GM11168 (cell line): ENCODE data around the gene PECR.
"Not testable (repeated sequence)": the region's sequence is repeated elsewhere in the genome, so short reads cannot be mapped to it uniquely, and the experiment has no call there.

Source experiments
- in situ Hi-C: fragments of 300-500 bp; cut with MboI; formaldehyde crosslinking; loops from one replicate; pipeline ENCODE4 v1.12.0; 2022; ENCODE audit warnings: low sequenced_read_pairs; ENCODE audit not compliant: unreplicated experiment

Gene PECR

DNA sequence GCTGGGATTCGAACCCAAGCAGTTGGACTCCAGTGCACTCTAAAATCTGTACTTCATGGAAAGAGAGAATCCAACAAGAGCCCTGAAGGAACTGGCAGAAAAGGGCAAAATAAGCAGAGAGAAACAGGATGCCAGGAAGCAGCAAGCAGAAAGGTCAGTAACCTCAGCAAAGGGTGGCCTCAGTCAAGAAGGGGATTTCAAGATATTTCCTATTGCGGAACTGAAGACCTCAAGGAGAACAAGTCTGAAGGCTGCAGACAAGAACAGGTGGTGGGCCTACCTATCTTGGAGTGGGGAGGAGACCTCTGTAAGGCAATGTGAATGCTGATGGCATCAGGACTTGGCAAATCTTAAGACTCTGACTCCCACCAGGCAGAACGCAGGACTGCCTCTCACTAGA lies 48.2 kb downstream of the PECR start:
- in situ Hi-C loops = no loop called here

DNA sequence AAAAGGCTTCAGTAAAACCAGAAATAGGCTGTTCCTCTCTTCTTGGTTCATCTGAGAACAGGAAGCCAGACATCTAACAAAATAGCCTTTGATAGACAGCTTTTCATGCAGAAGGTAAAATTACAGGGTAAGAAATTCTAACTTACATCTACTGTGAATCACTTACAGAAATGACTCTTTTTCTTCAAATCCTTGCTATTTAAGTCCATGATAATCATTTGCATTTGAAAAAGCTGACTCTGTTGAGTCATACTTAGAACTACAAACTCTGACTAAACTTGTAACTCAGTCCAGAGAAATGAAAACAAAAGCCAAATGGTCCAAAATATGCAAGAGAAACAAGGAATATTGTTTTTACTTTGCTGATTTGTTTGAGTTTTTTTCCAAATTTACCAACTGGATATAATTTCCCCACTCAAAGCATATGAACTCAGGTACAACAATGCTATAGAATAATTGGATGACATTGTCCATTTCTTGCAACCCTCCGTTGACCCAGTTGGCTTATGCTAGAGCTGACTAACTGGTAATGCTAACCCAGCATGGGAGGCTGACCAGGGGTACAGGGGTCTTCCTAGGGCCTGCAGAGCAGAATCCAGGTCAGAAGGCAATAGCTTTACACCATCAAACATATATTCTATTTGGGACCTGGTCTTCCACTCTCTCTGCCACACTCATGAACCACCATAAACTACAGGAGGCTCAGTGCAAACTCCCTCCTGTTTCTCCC lies 49.5 kb downstream of the PECR start:
- in situ Hi-C loops = no loop called here

DNA sequence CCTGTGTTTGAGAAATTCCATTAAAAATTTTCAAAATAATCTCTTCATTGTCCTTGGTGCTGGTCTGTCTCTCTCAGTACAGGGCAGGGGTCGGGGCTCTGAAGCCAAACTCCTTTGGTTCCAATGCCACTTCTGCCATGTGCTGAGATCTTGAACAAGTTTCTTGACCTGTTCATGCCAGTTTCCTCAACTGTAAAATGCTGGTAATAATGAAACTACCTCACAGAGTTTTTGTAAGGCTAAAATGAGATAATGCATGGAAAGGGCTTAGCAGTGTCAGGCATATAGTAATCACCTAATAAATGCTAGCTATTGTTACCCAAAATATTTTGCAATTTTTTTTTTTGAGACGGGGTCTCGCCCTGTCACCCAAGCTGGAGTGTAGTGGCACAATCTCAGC lies 51.4 kb downstream of the PECR start:
- in situ Hi-C loops = no loop called here

DNA sequence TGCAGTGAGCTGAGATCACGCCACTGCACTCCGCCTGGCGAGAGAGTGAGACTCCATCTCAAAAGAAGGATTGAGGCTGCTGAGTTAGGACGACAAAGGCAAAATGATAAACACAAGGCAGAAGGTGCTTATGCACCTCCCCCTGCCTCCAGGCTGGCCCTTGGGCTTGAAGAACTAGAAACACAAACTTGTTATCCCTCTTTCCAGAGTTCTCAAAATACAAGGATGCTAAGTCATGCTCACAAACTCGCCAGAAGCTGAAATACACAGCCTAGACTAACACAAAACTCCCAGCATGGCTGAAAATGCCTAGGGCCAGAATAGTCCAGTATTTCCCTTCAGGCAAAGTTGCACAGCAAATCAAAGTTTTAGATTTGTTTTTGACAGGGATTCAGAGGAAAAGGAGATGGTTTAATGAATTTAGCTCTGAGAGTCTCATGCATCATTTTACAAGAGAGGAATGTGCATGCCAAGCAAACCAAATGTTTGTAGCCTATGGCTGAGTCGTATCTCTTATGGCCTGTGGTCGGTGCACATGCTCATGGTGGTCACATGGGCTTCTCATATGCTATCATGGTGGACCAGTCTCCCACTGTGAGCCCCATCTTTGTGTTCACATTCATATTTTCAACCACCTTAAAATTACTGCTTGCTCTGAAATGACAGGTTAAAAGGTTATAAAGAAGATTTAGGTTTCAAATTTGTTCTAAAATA lies 52.0 kb downstream of the PECR start:
- in situ Hi-C loops = no loop called here

DNA sequence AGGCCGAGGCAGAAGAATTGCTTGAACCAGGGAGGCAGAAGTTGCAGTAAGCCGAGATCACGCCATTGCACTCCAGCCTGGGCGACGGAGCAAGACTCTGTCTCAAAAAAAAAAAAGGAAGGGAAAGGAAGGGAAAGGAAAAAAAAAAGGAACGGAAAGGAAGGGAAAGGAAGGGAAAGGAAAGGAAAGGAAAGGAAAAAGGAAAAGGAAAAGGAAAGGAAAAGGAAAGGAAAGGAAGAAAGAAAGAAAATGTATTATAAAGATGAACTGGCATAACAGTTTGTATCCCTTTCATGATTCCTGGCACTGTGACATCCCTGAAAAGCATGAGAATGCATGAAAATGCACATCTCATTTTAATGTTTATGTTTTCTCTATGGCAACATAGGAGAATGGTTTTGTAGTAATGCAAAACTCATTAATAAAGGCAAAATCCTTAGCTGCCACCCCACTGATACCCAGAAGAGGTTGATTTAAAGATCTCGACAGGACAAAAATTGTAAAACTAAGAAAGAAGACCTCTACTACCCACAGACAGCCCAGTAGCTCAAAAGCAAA lies 56.8 kb downstream of the PECR start:
- in situ Hi-C loops = loop anchor here (5.0 kb wide), 1 partner anchor 73 kb away; no protein-coding TSS in a partner anchor

DNA sequence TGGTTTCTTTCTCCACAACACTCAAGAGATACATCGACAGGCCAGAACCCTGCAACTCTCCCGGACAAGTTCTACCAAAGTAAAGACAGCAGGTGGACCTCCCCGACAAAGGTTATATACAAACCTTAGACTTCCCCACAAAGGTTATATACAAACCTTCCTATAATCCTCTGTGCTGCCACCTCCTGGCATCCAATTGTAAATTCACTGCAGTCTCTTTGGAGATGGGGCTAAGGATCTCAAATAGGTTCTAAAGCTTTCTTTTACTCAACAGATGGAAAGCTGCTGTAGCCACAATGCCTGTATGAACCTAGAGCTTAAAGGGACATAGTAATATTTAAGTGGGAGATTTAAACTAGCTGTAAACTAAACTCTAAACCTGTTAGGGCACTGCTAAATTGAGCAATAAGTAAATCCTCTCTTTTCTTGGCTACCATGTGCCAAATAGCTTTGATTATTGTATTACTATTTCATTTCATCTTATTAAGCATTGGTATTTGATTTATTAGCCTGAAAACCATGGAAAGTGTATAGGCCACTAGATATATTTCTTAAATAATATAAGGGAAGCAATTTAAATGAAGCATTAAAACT lies 58.5 kb downstream of the PECR start:
- in situ Hi-C loops = loop anchor here (5.0 kb wide), 1 partner anchor 71 kb away; no protein-coding TSS in a partner anchor

DNA sequence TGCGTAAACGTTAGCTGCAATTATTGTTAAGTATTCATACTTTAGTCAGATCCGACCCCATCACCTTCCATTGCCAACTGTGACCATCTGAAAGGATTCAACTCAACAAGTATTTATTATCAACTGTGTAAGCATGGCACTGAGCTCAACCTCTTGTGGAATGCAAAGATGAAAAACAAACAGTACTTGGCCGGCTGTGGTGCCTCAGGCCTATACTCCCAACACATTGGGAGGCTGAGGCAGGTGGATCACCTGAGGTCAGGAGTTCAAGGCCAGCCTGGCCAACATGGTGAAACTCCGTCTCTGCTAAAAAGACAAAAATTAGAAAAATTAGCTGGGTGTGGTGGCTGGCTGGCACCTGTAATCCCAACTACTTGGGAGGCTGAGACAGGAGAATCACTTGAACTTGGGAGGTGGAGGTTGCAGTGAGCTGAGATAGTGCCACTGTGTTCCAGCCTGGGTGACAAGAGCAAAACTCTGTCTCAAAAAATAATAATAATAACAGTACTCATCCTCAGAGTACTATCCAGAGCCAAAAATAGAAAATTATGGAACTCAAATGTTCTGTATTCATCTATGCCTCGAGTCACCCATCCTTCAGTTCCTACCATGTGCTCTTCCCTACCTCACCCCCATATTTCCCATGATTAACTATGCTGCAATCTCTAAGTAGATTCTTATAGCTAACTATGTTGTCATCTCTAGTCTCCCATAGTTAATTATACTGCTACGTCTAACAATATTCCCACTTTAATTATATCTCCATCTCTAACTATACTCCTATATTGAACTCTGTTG lies 59.6 kb downstream of the PECR start:
- in situ Hi-C loops = loop anchor here (5.0 kb wide), 1 partner anchor 70 kb away; no protein-coding TSS in a partner anchor

DNA sequence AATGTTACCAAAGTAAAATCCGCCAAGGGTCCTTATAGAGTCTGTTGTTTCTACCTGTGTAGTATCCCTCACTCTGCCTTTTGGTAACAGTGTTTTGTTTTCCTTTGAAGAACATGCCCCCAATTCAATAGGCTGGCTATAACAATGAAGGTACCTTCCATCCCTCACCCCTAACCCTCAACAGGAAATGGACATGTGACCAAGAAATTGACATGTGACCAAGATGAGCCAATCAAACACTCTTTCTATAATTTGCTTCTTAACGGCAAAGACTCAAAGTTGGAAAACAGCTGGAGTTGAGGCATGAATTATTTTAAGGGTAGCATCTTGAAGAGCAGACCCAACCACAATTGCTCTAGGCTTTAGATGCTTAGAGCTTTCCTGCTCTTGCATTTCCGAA lies 62.9 kb downstream of the PECR start:
- in situ Hi-C loops = no loop called here

DNA sequence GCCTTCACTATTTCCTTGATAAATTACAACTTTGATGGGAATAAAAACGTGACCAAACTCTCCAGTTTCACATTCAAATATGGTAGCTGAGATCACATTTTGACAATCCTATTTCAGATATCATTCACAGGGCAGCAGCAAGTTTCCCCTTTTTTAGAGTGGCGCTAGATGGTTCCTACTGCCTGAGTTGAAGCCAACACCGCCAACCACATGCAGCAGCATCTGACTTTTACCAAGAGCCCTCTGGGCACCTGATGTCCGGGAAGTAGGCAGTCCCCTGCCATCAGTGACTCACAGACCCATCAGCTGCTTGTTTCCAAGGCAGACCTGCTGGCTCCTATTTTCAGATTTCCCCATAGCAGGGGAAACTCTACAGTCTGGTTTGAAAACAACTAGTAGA lies 64.2 kb downstream of the PECR start:
- in situ Hi-C loops = no loop called here

DNA sequence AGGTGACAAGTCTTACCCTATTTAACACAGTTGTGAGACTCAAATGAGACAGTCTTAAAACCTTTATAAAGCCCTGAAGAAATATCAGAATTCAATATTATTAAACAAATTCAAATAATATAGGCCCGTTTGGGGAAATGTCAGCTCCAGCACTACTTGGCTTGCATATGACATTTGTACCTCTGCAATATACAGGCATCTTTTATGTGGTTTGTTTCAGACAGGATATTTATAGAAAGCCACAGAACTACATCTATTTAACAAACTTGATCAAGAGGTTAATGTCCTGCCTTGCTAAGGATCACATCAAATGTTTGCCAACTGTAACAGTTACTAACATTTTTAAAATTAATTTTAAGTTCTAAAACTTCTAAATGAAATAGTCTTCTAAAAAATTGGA lies 65.0 kb downstream of the PECR start:
- in situ Hi-C loops = no loop called here

DNA sequence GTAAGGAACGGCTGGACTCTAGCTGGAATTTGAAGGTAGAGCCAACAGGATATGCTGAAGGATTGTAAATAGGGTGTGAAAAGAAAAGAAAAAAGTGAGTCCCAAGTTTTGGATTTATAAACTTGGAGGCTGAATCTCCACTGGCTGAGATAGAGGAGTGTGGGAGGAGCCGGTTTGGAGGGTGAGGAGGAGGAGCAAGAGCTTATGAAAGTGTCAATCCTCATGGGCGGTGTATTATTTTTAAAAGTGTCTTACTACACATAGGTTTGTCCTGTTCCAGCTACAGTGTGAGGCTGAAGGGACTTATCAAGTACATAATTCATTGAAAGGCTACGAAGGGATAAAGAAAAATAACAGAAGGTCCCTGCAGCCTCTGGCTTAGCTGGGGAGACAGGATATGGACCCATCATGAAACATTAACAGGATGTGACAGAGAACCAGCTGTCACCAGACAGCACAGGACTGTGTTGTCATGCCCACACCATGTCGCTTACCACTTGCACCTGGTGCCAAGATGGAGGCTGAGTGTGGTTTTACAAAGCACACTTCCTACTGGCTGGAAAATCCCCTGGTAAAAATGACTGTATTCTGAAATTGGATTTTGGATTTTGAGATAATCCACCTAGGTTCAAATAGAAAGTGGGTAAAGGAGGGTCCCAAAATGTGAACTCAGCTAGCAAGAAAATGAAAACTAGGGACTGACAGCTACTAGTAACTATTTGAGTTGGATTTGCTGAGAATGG lies 65.7 kb downstream of the PECR start:
- in situ Hi-C loops = no loop called here

DNA sequence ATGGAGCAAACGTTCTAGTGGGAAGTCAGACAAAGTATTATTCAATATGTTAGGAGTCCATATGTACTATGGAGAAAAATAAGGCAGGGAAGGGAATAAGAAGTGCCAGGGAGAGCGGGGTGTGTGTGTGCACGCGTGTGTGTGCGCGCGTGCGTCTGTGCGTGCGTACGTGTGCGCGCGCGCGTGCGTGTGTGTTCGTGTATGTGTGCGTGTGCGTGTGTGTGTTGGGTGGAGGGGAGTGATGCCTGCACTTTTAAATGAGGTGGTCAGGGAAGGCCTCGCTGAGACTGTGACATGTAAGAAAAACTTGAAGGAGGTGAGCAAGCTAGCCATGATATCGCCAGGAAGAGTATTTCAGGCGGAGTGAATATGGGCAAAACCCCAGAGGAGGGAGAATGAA lies 66.6 kb downstream of the PECR start:
- in situ Hi-C loops = no loop called here

DNA sequence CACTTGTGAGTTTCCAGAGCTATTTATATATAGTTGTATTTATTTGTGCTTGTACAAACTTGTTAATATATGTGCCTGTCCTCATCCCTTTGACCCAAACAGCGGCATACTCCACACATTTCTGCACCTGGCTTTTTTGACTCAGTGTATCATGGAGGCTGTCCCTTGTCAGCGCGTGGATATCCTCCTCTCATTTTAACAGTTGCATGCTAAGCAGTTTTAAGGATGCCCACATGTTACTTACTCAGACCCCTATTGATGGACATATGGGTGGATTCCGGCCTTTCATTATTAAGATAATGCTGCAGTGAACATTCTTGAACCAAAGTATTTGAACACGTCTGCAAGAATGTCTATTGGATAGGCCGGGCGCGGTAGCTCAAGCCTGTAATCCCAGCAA lies 67.6 kb downstream of the PECR start:
- in situ Hi-C loops = no loop called here

DNA sequence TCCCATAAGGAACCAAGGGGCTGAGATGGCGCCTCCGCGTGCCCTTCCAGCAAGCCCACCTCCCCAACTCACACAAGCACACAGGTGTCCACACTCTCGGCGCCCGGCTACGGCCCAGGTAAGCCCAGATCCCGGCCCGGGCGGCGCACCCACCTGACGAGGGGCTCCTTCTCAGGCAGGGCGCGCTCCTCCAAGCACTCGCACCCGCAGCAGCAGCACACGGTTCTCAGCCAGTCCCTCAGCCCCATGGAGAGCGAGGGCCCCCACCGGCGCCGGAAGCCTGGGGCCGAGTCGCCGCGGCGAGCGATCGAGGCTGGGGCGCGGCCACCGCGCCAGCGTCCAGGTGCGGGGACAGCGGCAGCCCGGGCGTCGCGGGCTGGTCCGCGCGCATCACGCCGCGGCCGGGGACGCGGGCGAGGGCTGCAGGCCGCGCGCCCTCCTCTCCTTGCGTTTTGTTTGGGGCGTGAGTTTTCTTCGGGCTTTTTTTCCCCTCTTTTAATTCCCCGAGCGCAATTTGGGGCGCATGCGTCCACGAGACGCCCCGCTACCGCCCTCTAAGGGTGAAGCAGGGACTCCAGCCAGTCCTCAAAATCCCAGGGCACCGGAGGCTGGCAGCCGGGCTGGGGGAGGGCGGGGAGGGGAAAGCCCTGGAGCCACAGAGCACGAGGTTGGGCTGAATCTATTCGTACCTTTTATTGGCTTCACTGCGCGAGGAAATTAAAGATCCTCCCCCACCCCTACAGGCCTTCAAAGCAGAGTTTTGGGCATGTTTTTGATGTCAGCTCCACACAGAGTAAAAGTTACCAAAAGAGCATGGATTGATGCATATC lies 68.3 kb downstream of the PECR start, which contains the start of gene MREG:
Gene MREG, minus strand, starts transcription at position 472 of the 830 bp plus-strand sequence. Its CDS starts 224 bp downstream, at position 248.
- in situ Hi-C loops = no loop called here

DNA sequence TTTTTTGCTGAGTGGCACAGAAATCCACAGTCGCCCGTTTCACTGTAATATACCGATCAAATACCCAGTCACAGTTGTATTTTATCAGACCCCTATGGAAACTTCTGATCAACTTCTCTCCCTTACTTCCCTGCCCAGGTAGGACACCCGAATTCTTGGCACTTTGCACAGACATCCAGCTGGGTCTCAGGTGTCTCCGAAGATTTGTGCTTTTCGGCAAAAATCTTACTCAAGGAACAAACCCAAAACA lies 68.9 kb downstream of the PECR start:
- in situ Hi-C loops = no loop called here

DNA sequence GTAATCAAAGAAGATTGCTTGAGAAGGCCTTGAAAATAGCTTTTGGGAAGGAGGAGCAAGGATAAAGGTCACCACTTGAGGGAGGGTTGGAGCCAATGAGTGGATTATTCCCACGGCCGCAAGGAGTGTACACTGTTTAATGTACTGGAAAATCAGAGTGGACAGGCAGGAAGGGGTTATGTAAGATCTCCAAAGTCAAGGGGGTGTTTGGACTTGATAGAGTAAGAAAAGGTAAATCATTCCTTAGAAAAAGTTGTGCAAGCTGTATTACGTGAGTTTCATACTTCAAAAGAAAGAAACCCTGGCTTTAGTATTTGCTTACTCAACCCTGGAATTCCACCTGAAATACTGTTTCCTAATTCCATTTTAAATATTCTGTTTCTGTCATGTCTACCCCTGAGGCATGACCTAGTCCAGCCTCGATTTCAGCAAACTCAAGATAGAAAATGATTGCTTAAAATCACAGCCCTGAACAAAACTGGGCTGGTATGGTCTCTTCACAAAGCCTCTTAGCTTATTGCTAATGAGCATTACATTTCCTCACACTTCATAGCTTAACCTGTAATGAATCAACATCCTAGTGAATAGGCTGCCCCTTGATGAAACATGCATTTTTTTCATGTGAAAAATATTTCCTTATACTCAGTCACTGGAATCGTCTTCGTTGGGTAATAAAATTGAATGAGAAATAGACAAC lies 69.3 kb downstream of the PECR start:
- in situ Hi-C loops = no loop called here

DNA sequence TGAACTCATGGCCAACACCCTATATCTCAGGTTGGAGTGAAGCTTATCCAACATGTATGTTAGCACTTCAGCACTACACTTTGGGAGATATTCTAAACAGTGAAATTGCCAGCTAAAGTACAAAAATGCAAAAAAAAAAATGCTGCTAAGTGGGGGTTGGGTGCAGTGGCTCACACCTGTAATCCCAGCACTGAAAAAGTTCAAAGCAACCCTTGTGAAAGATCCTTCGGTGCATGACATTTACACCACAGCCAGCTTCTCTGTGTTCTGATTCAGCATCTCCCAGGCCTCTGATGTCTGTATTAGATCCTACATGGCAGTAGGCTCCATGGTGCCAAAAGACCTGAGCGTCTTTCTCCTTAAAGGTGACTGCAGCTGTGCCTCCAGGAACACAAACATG lies 72.4 kb downstream of the PECR start:
- in situ Hi-C loops = not testable (repeated sequence)

DNA sequence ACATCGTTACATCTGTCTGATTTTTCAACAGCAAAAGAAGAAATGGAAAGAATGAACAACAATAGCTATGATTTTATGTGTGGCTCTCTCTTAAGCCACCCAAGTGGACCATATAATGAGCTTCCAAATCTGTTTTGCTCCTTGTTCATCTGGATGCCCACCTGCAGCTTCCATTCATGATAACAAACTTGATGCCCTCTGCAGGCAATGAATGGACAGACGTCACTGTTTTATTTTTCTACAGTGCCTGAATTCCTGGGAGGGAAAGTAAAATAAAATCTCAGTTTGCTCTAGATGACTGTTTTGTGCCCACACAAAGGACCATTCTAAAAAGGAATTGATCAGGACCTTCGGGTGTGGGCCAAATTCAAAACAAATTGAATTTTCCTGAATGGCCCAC lies 73.2 kb downstream of the PECR start:
- in situ Hi-C loops = no loop called here
